Right lung (tissue), 5 donors: ENCODE results near the gene HIC1. TPM values are rescaled to one million over a fixed set of nuclear protein-coding genes. Genes with fewer than 3 reads are reported as not detected.
A peak's percentile ranks its signal among the peaks of the same experiment; 100 is the strongest.

ENCODE experiments used
- DNase-seq, 2 donors: peaks; one replicate each; pipeline ENCODE4 v3.0.0-alpha.2; 2013
- polyA plus RNA-seq, 5 donors: library from polyadenylated mRNA; unstranded; fragments of 120-200 nt; gene quantifications; one replicate each; pipeline versions ENCODE4 v1.2.1 to v1.2.3, GENCODE V29; 2013; ENCODE audit warnings: inconsistent platforms in 1 of 5, low replicate concordance in 1 of 5; ENCODE audit not compliant: insufficient read length in 5 of 5, insufficient read depth in 1 of 5

The HIC1 gene
- polyA plus RNA-seq, 5 donors, result 15.1 to 51.9 (median 24.4) TPM

GRCh38 chr17:2058586-2059546, 4.0 kb downstream of the HIC1 start:
- no peak for DNase-seq

- DNase-seq, result no peak
Observed at GRCh38 chr17:2059547-2060384, 4.9 kb downstream of the HIC1 start.

GRCh38 chr17:2060385-2060658, 5.4 kb downstream of the HIC1 start:
- no peak for DNase-seq

- no peak for DNase-seq
Observed at GRCh38 chr17:2060681-2061440, 6.0 kb downstream of the HIC1 start.

GRCh38 chr17:2061441-2061958, 6.6 kb downstream of the HIC1 start:
- no peak for DNase-seq

GRCh38 chr17:2062571-2063183, 7.8 kb downstream of the HIC1 start:
- DNase-seq, result no peak

- no peak for DNase-seq
Observed at GRCh38 chr17:2063261-2064146, 8.6 kb downstream of the HIC1 start.

- no peak for DNase-seq
Observed at GRCh38 chr17:2064147-2064489, 9.2 kb downstream of the HIC1 start.

GRCh38 chr17:2064520-2064971, 9.6 kb downstream of the HIC1 start:
- DNase-seq, result no peak

- DNase-seq, result no peak
Observed at GRCh38 chr17:2064980-2065785, 10.3 kb downstream of the HIC1 start.

- no peak for DNase-seq
Observed at GRCh38 chr17:2065949-2066400, 11.1 kb downstream of the HIC1 start.

GRCh38 chr17:2067048-2067561, 12.2 kb downstream of the HIC1 start:
- no peak for DNase-seq

- DNase-seq, result no peak
Observed at GRCh38 chr17:2067608-2068024, 12.7 kb downstream of the HIC1 start.

- peak in 1 of 2 donors; percentile 88 for DNase-seq
Observed at GRCh38 chr17:2068031-2068518, 13.2 kb downstream of the HIC1 start.

- DNase-seq, result peak in 1 of 2 donors; percentile 10
Observed at GRCh38 chr17:2068519-2069051, 13.7 kb downstream of the HIC1 start.

- DNase-seq, result no peak
Observed at GRCh38 chr17:2070241-2071023, 15.5 kb downstream of the HIC1 start.

GRCh38 chr17:2071024-2071385, 16.1 kb downstream of the HIC1 start:
- DNase-seq, result no peak
